Tibial artery (tissue), 4 donors: ENCODE data around the gene TMC6.

ENCODE experiments used
- DNase-seq, 2 donors: peaks; one replicate each; pipeline ENCODE4 v3.0.0-alpha.2; 2019
- H3K27ac ChIP-seq, 2 donors: fragments of 200-600 bp; sonication (generic) in 1 of 2; 1 replicate in 1 of 2; 2 replicates in 1 of 2; pipeline ENCODE4 v1.5.1; 2018 to 2019; ENCODE audit warnings: mild to moderate bottlenecking in 1 of 2
- H3K27me3 ChIP-seq, 2 donors: fragments of 200-600 bp; sonication (generic) in 1 of 2; one replicate each; pipeline versions ENCODE4 v1.5.1 to v1.6.0; 2016 to 2019
- H3K36me3 ChIP-seq, 3 donors: fragments of 200-600 bp; sonication (generic) in 2 of 3; one replicate each; pipeline ENCODE4 v1.5.1; 2016 to 2019; ENCODE audit warnings: mild to moderate bottlenecking in 2 of 3
- H3K4me1 ChIP-seq, 4 donors: fragments of 200-600 bp; sonication (generic) in 2 of 4; 1 replicate in 3 of 4; 2 replicates in 1 of 4; pipeline ENCODE4 v1.5.1; 2016 to 2019
- H3K4me3 ChIP-seq, 2 donors: fragments of 200-600 bp; sonication (generic) in 1 of 2; 1 replicate in 1 of 2; 2 replicates in 1 of 2; pipeline ENCODE4 v1.5.1; 2018 to 2019; ENCODE audit warnings: mild to moderate bottlenecking in 2 of 2
- H3K9me3 ChIP-seq, 3 donors: fragments of 200-600 bp; sonication (generic) in 1 of 3; one replicate each; pipeline ENCODE4 v1.5.1; 2016 to 2019
- CTCF ChIP-seq, 2 experiments: fragments of 200-600 bp in 1 of 2; fragments of 450-650 bp in 1 of 2; IDR thresholded peaks; one replicate each; pipeline ENCODE4 v1.5.1; 2017 to 2019; ENCODE audit warnings: antibody characterized with exemption in 2 of 2, mild to moderate bottlenecking in 1 of 2, moderate library complexity in 1 of 2
- intact Hi-C: fragments of 100-400 bp; cut with DNase I; formaldehyde crosslinking; loops from one replicate; pipeline ENCODE4 v1.15.0; 2023; ENCODE audit warnings: low total_unique reads

The TMC6 gene

GRCh38 chr17:78127239-78127887, 1.2 kb downstream of the TMC6 start:
- peaks cover 0 to 95% of the 10 kb centered on the region in 2 donors for H3K27me3 ChIP-seq
- intact Hi-C loops = no loop called here
- H3K27ac ChIP-seq = no peak overlapping the region
- H3K4me3 ChIP-seq = peak overlapping the region; percentile 42 to 59
- peaks cover 0 to 21% (median 0%) of the 10 kb centered on the region in 3 donors for H3K36me3 ChIP-seq
- TF ChIP-seq CTCF (IDR thresholded peaks at IDR 0.05) = no peak
- DNase-seq = no peak
- H3K4me1 ChIP-seq = peaks cover 0 to 69% (median 54%) of the 10 kb centered on the region in 4 donors
- no peaks in the 10 kb centered on the region for H3K9me3 ChIP-seq

- no peak for DNase-seq
- Histone ChIP-seq H3K27me3 (peaks cover 0 to 90% of the 10 kb centered on the region in 2 donors), H3K9me3 (no peaks in the 10 kb centered on the region), H3K4me3 (no peak overlapping the region), H3K4me1 (peaks cover 0 to 64% (median 49%) of the 10 kb centered on the region in 4 donors), H3K27ac (no peak overlapping the region), H3K36me3 (peaks cover 0 to 26% (median 4%) of the 10 kb centered on the region in 3 donors)
- intact Hi-C loops = no loop called here
- TF ChIP-seq CTCF (IDR thresholded peaks at IDR 0.05) = no peak
Measured at GRCh38 chr17:78126895-78127238, 1.7 kb downstream of the TMC6 start.

GRCh38 chr17:78125976-78126894, 2.3 kb downstream of the TMC6 start:
- no peak for TF ChIP-seq CTCF (IDR thresholded peaks at IDR 0.05)
- no peaks in the 10 kb centered on the region for H3K9me3 ChIP-seq
- H3K27ac ChIP-seq = no peak overlapping the region
- intact Hi-C loops = no loop called here
- no peak overlapping the region for H3K4me3 ChIP-seq
- DNase-seq = no peak
- H3K27me3 ChIP-seq = peaks cover 0 to 84% of the 10 kb centered on the region in 2 donors
- peaks cover 0 to 31% (median 4%) of the 10 kb centered on the region in 3 donors for H3K36me3 ChIP-seq
- peaks cover 0 to 57% (median 42%) of the 10 kb centered on the region in 4 donors for H3K4me1 ChIP-seq

- peaks cover 0 to 75% of the 10 kb centered on the region in 2 donors for H3K27me3 ChIP-seq
- H3K4me3 ChIP-seq = no peak overlapping the region
- intact Hi-C loops = no loop called here
- H3K4me1 ChIP-seq = peaks cover 0 to 48% (median 41%) of the 10 kb centered on the region in 4 donors
- H3K36me3 ChIP-seq = peaks cover 0 to 39% (median 4%) of the 10 kb centered on the region in 3 donors
- no peak for TF ChIP-seq CTCF (IDR thresholded peaks at IDR 0.05)
- H3K9me3 ChIP-seq = no peaks in the 10 kb centered on the region
- DNase-seq = no peak
- no peak overlapping the region for H3K27ac ChIP-seq
Measured at GRCh38 chr17:78125138-78125913, 3.2 kb downstream of the TMC6 start.

- peaks cover 0 to 69% of the 10 kb centered on the region in 2 donors for H3K27me3 ChIP-seq
- H3K9me3 ChIP-seq = no peaks in the 10 kb centered on the region
- peaks cover 0 to 47% (median 40%) of the 10 kb centered on the region in 4 donors for H3K4me1 ChIP-seq
- intact Hi-C loops = no loop called here
- H3K27ac ChIP-seq = no peak overlapping the region
- H3K4me3 ChIP-seq = no peak overlapping the region
- TF ChIP-seq CTCF (IDR thresholded peaks at IDR 0.05) = no peak
- DNase-seq = no peak
- peaks cover 0 to 39% (median 4%) of the 10 kb centered on the region in 3 donors for H3K36me3 ChIP-seq
Measured at GRCh38 chr17:78124836-78125137, 3.8 kb downstream of the TMC6 start.
